ENCODE results near the gene MAN1A1.

MAN1A1 gene

GRCh38 chr6:119173249-119174084, 176.1 kb downstream of the MAN1A1 start:
- peak; percentile 21; the same call in 1 of the 2 replicates for TF ChIP-seq POLR2AphosphoS5 (IDR thresholded peaks at IDR 0.05; ENCODE audit: low read depth, low read length)
- TF ChIP-seq FOXP2 (optimal IDR thresholded peaks at IDR 0.05; ENCODE audit: borderline replicate concordance, extremely low read depth, extremely low read length, insufficient read depth) = no peak

GRCh38 chr6:119172824-119173223, 176.7 kb downstream of the MAN1A1 start:
- TF ChIP-seq FOXP2 (optimal IDR thresholded peaks at IDR 0.05; ENCODE audit: borderline replicate concordance, extremely low read depth, extremely low read length, insufficient read depth) (no peak), REST (IDR thresholded peaks at IDR 0.05; ENCODE audit: insufficient read depth in 1 of 2, low read depth in 2 of 2, low read length in 2 of 2) (no peak), POLR2AphosphoS5 (IDR thresholded peaks at IDR 0.05; ENCODE audit: low read depth, low read length) (no peak), TAF1 (IDR thresholded peaks at IDR 0.05; ENCODE audit: borderline replicate concordance, insufficient read depth, low read length) (no peak), SIN3A (IDR thresholded peaks at IDR 0.05; ENCODE audit: borderline replicate concordance, insufficient read depth, low read length) (no peak)

DNA sequence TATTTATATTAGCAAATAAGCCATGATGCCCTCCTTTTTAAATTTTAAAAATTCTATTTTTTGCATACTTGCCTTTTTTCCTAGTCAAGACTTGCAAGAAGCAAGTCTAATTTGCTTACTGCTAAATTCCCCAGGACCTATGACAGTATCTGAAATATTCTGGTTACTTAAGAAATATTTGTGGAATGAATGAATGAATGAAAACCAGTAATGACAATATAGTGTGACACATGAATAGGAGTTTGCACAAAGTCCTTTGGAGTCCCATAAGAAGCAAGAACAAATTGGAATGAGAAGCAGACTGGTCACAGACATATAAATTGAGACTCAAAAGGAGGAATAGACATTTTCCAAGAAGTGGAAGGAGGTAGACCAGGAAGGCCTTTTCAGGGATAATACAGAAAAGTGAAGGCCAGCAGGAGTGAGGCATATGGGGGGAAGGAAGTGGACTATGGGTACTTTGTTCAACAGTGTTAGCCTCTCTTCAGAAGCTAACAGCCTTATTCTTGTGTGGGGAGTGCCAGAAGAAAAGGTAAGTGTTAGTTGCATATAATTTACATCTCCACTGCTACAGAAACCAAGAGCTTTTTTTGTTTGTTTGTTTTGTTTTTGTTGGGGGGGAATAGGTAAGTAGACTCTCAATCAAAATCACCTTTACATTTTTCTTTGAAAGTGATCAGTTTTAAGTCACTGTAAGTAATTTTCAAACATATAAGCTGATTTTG, 177.5 kb downstream of the MAN1A1 start:
- TF ChIP-seq SIN3A (IDR thresholded peaks at IDR 0.05; ENCODE audit: borderline replicate concordance, insufficient read depth, low read length) (no peak), POLR2AphosphoS5 (IDR thresholded peaks at IDR 0.05; ENCODE audit: low read depth, low read length) (no peak), TAF1 (IDR thresholded peaks at IDR 0.05; ENCODE audit: borderline replicate concordance, insufficient read depth, low read length) (no peak), FOXP2 (optimal IDR thresholded peaks at IDR 0.05; ENCODE audit: borderline replicate concordance, extremely low read depth, extremely low read length, insufficient read depth) (no peak), REST (IDR thresholded peaks at IDR 0.05; ENCODE audit: insufficient read depth in 1 of 2, low read depth in 2 of 2, low read length in 2 of 2) (no peak)

DNA sequence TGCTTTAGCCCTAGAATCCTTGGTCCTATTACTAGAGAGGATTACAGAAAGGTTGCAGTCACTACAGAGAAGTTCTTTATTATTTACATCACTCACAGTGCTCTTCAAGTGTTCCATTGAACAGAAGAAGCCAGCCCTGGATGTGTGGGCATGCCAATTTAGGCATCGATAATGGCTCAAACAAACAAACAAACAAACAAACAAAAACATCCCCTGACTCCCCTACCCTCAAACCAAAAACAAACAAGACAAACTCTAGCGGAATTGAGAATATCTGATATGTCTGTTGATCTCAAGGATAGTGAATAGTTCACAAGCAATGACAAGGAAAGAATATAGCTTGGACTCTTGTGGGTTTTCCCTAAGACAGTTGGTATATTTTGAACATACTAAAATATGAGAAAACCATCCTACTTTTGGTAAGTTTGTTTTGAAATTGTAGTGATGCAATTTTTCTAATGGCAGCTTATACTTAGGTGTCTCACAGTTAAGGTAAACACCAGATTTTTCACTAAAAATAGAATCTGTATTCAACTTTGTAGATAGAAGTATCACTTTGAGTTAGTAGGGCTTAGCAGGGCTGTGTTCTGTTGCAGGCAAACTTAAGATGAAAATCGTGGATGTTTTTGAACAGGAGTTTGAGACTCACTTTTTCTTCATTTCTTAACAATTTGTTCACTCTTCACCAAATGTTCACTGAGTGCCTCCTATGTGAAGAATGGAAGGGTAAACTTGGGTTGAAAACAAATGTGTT, 178.3 kb downstream of the MAN1A1 start:
- TF ChIP-seq TAF1 (IDR thresholded peaks at IDR 0.05; ENCODE audit: borderline replicate concordance, insufficient read depth, low read length) (no peak), SIN3A (IDR thresholded peaks at IDR 0.05; ENCODE audit: borderline replicate concordance, insufficient read depth, low read length) (no peak), REST (IDR thresholded peaks at IDR 0.05; ENCODE audit: insufficient read depth in 1 of 2, low read depth in 2 of 2, low read length in 2 of 2) (no peak), POLR2AphosphoS5 (IDR thresholded peaks at IDR 0.05; ENCODE audit: low read depth, low read length) (no peak), FOXP2 (optimal IDR thresholded peaks at IDR 0.05; ENCODE audit: borderline replicate concordance, extremely low read depth, extremely low read length, insufficient read depth) (no peak)

DNA sequence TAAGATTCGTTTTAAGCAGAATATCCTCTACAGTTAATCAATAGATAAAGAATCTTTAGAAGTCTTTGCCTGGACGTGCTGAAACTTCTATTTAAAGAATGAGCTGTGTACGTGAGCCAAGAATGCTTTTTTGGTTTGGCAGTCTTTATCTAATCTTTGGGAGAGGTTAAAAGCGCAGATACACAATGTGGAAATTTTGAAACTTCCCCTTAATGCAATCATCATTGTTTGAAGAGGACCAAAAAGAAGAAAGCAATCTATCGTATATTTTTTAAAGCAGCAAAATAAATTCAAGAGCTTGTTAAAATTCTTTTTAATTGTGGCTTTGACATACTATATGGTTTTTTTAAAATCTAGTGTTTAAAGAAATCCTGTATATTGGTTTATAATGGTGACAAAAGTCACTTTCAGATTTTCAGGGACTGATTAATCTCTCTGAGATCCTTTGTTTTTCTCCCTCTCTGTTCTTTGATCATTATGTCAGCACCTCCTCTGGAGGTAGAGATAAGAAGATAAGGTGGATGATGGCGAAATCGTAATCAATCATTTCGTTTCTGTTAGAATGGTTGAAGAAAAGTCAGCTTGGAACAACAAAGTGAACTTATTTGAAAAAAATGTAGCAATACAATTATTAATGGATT, 179.0 kb downstream of the MAN1A1 start:
- TF ChIP-seq REST (IDR thresholded peaks at IDR 0.05; ENCODE audit: insufficient read depth in 1 of 2, low read depth in 2 of 2, low read length in 2 of 2) (no peak), SIN3A (IDR thresholded peaks at IDR 0.05; ENCODE audit: borderline replicate concordance, insufficient read depth, low read length) (no peak), POLR2AphosphoS5 (IDR thresholded peaks at IDR 0.05; ENCODE audit: low read depth, low read length) (no peak), TAF1 (IDR thresholded peaks at IDR 0.05; ENCODE audit: borderline replicate concordance, insufficient read depth, low read length) (no peak), FOXP2 (optimal IDR thresholded peaks at IDR 0.05; ENCODE audit: borderline replicate concordance, extremely low read depth, extremely low read length, insufficient read depth) (no peak)
